Nephron (organoid): ENCODE measurements around the gene LPP.
A peak's percentile ranks its signal among the peaks of the same experiment; 100 is the strongest.

ENCODE experiments used
- H3K27ac Mint-ChIP-seq, 3 experiments: 2 replicates each; pipeline ENCODE4 v1.8.0; 2020; ENCODE audit warnings: mixed read lengths in 3 of 3, mild to moderate bottlenecking in 2 of 3, moderate library complexity in 1 of 3
- H3K27me3 Mint-ChIP-seq: 2 replicates; pipeline ENCODE4 v1.8.0; 2021; ENCODE audit warnings: low read depth, mild to moderate bottlenecking, moderate library complexity, mixed read lengths
- H3K36me3 Mint-ChIP-seq: 2 replicates; pipeline ENCODE4 v1.8.0; 2020; ENCODE audit warnings: low read depth, mixed read lengths
- H3K4me1 Mint-ChIP-seq: 2 replicates; pipeline ENCODE4 v1.8.0; 2020; ENCODE audit warnings: mixed read lengths
- H3K4me3 Mint-ChIP-seq, 3 experiments: 2 replicates each; pipeline ENCODE4 v1.8.0; 2020; ENCODE audit warnings: mild to moderate bottlenecking in 3 of 3, mixed read lengths in 3 of 3, moderate library complexity in 2 of 3
- H3K9me3 Mint-ChIP-seq: 2 replicates; pipeline ENCODE4 v1.8.0; 2020; ENCODE audit warnings: mixed read lengths
- TF ChIP-seq, protein P1 (sequence below), 3 experiments: fragments of 200-600 bp; sonication (generic); IDR thresholded peaks; one replicate each; pipeline ENCODE4 v1.5.0; 2021; ENCODE audit warnings: antibody characterized with exemption in 3 of 3; ENCODE audit not compliant: unreplicated experiment in 3 of 3

Gene LPP

DNA sequence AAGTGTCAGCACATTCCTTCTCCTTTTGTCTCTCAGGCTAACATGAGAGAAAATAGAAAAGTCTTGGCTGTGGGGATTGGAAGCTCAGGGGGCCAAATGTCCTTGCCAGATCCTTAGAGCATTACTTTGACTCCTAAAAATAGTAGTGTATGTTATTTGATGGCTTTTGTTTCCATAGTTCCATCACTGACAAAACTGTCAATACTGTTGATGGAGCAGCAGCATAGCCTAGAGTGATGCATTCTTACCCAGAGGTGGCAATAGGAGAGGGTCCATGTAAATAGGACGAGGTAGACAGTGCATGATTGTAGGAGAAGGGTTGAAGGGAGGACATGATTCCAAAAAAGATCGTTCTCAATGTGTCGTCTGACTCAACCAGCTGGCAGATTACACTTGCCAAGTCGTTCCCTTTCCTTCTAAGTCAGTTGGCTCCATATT lies 735.1 kb downstream of the LPP start:
- H3K27ac Mint-ChIP-seq, result no peak overlapping the region
- H3K4me1 Mint-ChIP-seq, result peaks cover 10% of the 10 kb centered on the region
- no peak overlapping the region for H3K4me3 Mint-ChIP-seq
- TF ChIP-seq, protein P1, sequence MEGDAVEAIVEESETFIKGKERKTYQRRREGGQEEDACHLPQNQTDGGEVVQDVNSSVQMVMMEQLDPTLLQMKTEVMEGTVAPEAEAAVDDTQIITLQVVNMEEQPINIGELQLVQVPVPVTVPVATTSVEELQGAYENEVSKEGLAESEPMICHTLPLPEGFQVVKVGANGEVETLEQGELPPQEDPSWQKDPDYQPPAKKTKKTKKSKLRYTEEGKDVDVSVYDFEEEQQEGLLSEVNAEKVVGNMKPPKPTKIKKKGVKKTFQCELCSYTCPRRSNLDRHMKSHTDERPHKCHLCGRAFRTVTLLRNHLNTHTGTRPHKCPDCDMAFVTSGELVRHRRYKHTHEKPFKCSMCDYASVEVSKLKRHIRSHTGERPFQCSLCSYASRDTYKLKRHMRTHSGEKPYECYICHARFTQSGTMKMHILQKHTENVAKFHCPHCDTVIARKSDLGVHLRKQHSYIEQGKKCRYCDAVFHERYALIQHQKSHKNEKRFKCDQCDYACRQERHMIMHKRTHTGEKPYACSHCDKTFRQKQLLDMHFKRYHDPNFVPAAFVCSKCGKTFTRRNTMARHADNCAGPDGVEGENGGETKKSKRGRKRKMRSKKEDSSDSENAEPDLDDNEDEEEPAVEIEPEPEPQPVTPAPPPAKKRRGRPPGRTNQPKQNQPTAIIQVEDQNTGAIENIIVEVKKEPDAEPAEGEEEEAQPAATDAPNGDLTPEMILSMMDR (IDR thresholded peaks at IDR 0.05; ENCODE audit: unreplicated experiment in 3 of 3), result no peak
- no peaks in the 10 kb centered on the region for H3K9me3 Mint-ChIP-seq
- no peaks in the 10 kb centered on the region for H3K27me3 Mint-ChIP-seq
- H3K36me3 Mint-ChIP-seq, result peaks cover 11% of the 10 kb centered on the region

DNA sequence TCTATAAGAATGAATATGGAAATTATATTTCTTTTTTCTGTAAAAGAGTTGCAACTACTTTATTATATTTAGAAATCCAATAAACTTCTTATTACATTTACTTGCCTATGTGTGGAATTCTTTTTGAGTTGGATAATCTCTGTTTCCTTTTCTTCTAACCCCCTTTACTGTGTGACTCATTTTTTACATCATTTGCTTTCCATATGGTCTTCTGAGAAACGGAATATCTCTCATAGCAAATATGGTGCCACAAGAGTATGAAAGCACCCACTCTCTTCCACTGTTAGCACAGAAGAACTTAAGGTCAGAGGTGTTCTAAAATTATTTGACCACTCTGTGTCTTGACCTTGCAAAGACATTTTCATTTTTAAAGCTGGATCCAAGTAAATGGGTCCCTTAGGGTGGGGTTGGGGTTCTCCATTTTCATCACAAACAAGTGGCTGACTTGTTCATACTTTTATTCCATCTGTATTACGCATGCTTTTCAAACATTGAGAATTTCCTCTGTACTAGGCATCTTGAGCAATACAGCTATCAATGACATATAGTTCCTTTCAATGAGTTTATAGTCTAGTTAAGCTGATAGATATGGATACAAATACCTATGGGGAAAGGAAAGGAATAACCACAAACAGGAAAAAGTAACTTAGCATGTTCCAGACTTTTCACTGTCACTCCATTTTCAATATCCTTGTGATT lies 736.8 kb downstream of the LPP start:
- Mint-ChIP-seq H3K4me3 (no peak overlapping the region), H3K27me3 (no peaks in the 10 kb centered on the region), H3K36me3 (peaks cover 8% of the 10 kb centered on the region), H3K4me1 (peaks cover 10% of the 10 kb centered on the region), H3K27ac (no peak overlapping the region), H3K9me3 (no peaks in the 10 kb centered on the region)
- TF ChIP-seq, protein P1 (IDR thresholded peaks at IDR 0.05; ENCODE audit: unreplicated experiment in 3 of 3), result no peak

DNA sequence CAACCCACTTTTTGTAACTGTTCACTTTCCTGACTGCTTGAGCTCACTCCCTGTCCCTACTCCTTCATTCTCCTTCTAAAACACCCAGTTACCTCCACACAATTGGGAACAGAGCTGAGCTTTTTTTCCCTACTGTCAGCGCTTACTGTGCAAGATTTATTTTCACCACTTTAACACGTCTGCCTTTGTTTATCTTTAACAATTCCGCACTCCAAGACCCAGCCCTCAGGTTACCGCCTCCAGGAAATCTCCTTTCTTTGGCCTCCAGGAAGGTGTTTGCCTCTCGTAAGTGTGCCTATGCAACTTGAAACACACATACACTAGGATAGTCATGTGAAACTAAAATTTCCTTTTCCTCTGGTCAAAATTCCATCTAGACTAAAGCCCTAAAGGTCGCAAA lies 745.9 kb downstream of the LPP start:
- Mint-ChIP-seq H3K27me3 (peaks cover 8% of the 10 kb centered on the region), H3K9me3 (no peaks in the 10 kb centered on the region)

DNA sequence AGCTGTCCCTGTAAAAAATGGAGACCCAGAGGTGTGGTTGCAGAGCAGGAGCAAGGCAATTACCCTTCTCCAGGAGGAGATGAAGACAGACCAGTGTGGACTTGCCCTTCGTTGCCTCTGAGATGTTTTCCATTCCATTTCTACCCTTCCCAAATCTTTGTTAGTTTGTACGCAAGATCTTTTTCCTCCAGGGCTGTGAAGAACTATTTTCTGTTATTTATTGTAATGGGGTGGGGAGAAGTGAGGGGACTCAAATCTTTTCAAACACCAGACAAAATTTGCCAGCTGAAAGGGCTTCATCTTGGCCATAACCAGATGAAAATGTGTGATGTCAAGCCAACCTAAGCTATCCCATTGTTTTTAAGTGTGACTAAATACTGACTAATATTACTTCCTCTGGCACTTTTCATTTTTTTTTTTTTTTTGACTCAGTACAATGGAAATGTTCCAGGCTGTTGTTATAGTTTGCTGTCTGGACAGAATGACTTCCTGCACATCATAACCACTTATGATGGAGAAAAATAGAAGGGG lies 746.5 kb downstream of the LPP start:
- H3K36me3 Mint-ChIP-seq, result no peaks in the 10 kb centered on the region
- peaks cover 16% of the 10 kb centered on the region for H3K4me1 Mint-ChIP-seq
- H3K27me3 Mint-ChIP-seq, result peaks cover 8% of the 10 kb centered on the region
- peaks cover under 1% of the 10 kb centered on the region for H3K9me3 Mint-ChIP-seq
- TF ChIP-seq, protein P1 (IDR thresholded peaks at IDR 0.05; ENCODE audit: unreplicated experiment in 3 of 3), result no peak
- H3K27ac Mint-ChIP-seq, result peak overlapping the region in 1 of 3 experiments; percentile 15
- no peak overlapping the region for H3K4me3 Mint-ChIP-seq

More for the DNA sequence above, 745.9 kb downstream of the LPP start:
- peaks cover 16% of the 10 kb centered on the region for H3K4me1 Mint-ChIP-seq
- H3K36me3 Mint-ChIP-seq, result no peaks in the 10 kb centered on the region
- H3K27ac Mint-ChIP-seq, result peak overlapping the region in 2 of 3 experiments; percentile 2 to 23
- TF ChIP-seq, protein P1 (IDR thresholded peaks at IDR 0.05; ENCODE audit: unreplicated experiment in 3 of 3), result no peak
- no peak overlapping the region for H3K4me3 Mint-ChIP-seq

DNA sequence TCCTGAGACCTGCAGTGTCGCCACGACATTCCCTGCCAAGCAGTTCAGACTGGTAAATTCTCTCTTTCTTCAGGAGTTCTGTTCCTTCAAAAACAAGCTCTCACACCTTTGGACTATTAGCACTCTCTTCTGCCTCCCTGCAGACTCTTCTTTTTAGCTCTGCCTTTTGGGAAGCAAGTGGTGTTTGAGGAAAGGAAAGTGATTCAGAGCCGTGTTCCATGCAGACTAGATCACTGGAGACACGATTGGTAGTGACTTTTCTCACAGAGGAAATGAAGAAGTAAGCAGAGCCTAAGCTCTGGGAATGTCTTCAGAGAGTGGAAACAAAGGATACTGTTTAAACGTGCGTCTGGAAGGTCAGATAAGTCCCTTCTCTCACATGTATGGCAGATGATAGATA lies 747.2 kb downstream of the LPP start:
- TF ChIP-seq, protein P1 (IDR thresholded peaks at IDR 0.05; ENCODE audit: unreplicated experiment in 3 of 3), result no peak
- Mint-ChIP-seq H3K4me3 (no peak overlapping the region), H3K9me3 (peaks cover 5% of the 10 kb centered on the region), H3K4me1 (peaks cover 21% of the 10 kb centered on the region), H3K27ac (no peak overlapping the region), H3K36me3 (no peaks in the 10 kb centered on the region), H3K27me3 (peaks cover 8% of the 10 kb centered on the region)
